Ishikawa (cell line): ENCODE measurements around the gene RARA.

ENCODE experiments used
- CEBPB ChIP-seq: IDR thresholded peaks from 2 replicates; pipeline ENCODE4 v1.6.1; 2012
- CREB1 ChIP-seq: IDR thresholded peaks from 2 replicates; pipeline ENCODE4 v1.6.1; 2012; ENCODE audit warnings: low read depth
- EGR1 ChIP-seq: IDR thresholded peaks from 2 replicates; pipeline ENCODE4 v1.6.1; 2012
- EP300 ChIP-seq: IDR thresholded peaks from 2 replicates; pipeline ENCODE4 v1.6.1; 2012; ENCODE audit warnings: borderline replicate concordance
- FOXM1 ChIP-seq: IDR thresholded peaks from 2 replicates; pipeline ENCODE4 v1.6.1; 2012; ENCODE audit warnings: low read depth, borderline replicate concordance
- MAX ChIP-seq: IDR thresholded peaks from 2 replicates; pipeline ENCODE4 v1.6.1; 2012
- NFIC ChIP-seq: IDR thresholded peaks from 2 replicates; pipeline ENCODE4 v1.6.1; 2012
- RAD21 ChIP-seq: IDR thresholded peaks from 2 replicates; pipeline ENCODE4 v1.6.1; 2012; ENCODE audit warnings: low read depth
- REST ChIP-seq: IDR thresholded peaks from 2 replicates; pipeline ENCODE4 v1.6.1; 2012; ENCODE audit warnings: low read depth, mild to moderate bottlenecking
- TAF1 ChIP-seq: IDR thresholded peaks from 2 replicates; pipeline ENCODE4 v1.6.1; 2012; ENCODE audit warnings: low read depth, mild to moderate bottlenecking
- TCF12 ChIP-seq: IDR thresholded peaks from 2 replicates; pipeline ENCODE4 v1.6.1; 2012; ENCODE audit warnings: low read depth
- TEAD4 ChIP-seq: IDR thresholded peaks from 2 replicates; pipeline ENCODE4 v1.6.1; 2012
- USF1 ChIP-seq: IDR thresholded peaks from 2 replicates; pipeline ENCODE4 v1.6.1; 2012
- YY1 ChIP-seq: IDR thresholded peaks from 2 replicates; pipeline ENCODE4 v1.6.1; 2012; ENCODE audit warnings: low read depth
- ZBTB7A ChIP-seq: IDR thresholded peaks from 2 replicates; pipeline ENCODE4 v1.6.1; 2012; ENCODE audit warnings: low read depth

The RARA gene

GRCh38 chr17:40328386-40328766 lies 19.4 kb downstream of the RARA start:
- no peak for TF ChIP-seq TCF12
- no peak for TF ChIP-seq FOXM1
- TF ChIP-seq TAF1: no peak
- TF ChIP-seq TEAD4: no peak
- no peak for TF ChIP-seq REST
- TF ChIP-seq EGR1: no peak
- no peak for TF ChIP-seq USF1
- no peak for TF ChIP-seq YY1

GRCh38 chr17:40329839-40330794 lies 21.1 kb downstream of the RARA start:
- TF ChIP-seq EGR1: no peak
- TF ChIP-seq TEAD4: peak; percentile 38; the same call in 1 of the 2 replicates
- peak; percentile 91 for TF ChIP-seq NFIC
- TF ChIP-seq USF1: no peak
- TF ChIP-seq ZBTB7A: peak; percentile 7; the same call in 1 of the 2 replicates
- 0 out of 2 replicates have a peak, but pooled peaks have one; percentile 25 for TF ChIP-seq FOXM1
- no peak for TF ChIP-seq CEBPB
- TF ChIP-seq YY1: no peak
- peak; percentile 59; the same call in 1 of the 2 replicates for TF ChIP-seq EP300
- TF ChIP-seq TCF12: 0 out of 2 replicates have a peak, but pooled peaks have one; percentile 38

GRCh38 chr17:40330850-40331470 lies 22.0 kb downstream of the RARA start:
- TF ChIP-seq TAF1: no peak
- TF ChIP-seq TEAD4: no peak
- TF ChIP-seq NFIC: no peak
- TF ChIP-seq TCF12: no peak
- no peak for TF ChIP-seq EGR1
- no peak for TF ChIP-seq CREB1

- TF ChIP-seq TAF1: no peak
- peak; percentile 3; the same call in 1 of the 2 replicates for TF ChIP-seq RAD21
- peak; percentile 63; the same call in 1 of the 2 replicates for TF ChIP-seq EP300
- 0 out of 2 replicates have a peak, but pooled peaks have one; percentile 1 for TF ChIP-seq CEBPB
- TF ChIP-seq CREB1: no peak
- peak; percentile 96 for TF ChIP-seq NFIC
- TF ChIP-seq FOXM1: peak; percentile 46; the same call in 1 of the 2 replicates
- TF ChIP-seq MAX: peak; percentile 58
- no peak; the same call in 1 of the 2 replicates for TF ChIP-seq TEAD4
- TF ChIP-seq REST: no peak
- peak; percentile 97 for TF ChIP-seq ZBTB7A
- peak; percentile 10; the same call in 1 of the 2 replicates for TF ChIP-seq EGR1
- no peak for TF ChIP-seq YY1
- peak; percentile 84 for TF ChIP-seq TCF12
Observed at GRCh38 chr17:40331743-40332641, 23.0 kb downstream of the RARA start.

GRCh38 chr17:40333781-40334448 lies 24.9 kb downstream of the RARA start:
- TF ChIP-seq USF1: no peak
- no peak for TF ChIP-seq RAD21
- no peak for TF ChIP-seq NFIC
- no peak for TF ChIP-seq TEAD4
- TF ChIP-seq ZBTB7A: no peak
- no peak for TF ChIP-seq MAX
- TF ChIP-seq TAF1: no peak
- TF ChIP-seq EGR1: no peak
- no peak for TF ChIP-seq TCF12
- no peak for TF ChIP-seq FOXM1
- TF ChIP-seq REST: no peak
- no peak for TF ChIP-seq EP300
- no peak for TF ChIP-seq CREB1
- TF ChIP-seq CEBPB: no peak
- no peak for TF ChIP-seq YY1
